Activated CD4-positive, alpha-beta T cell treated with anti-CD3 and anti-CD28 coated beads, Interleukin-2, amount 50 U/mL, for 1 hour (primary cell): Measurements from ENCODE around the gene BCL11A.

Experiments used
- DNase-seq: peaks from one replicate; pipeline ENCODE4 v3.0.0-alpha.2; 2020

The BCL11A gene

GRCh38 chr2:60480089-60480773 is 73.2 kb downstream of the BCL11A start:
- DNase-seq: no peak

GRCh38 chr2:60479226-60480088 is 74.0 kb downstream of the BCL11A start:
- no peak for DNase-seq

DNA sequence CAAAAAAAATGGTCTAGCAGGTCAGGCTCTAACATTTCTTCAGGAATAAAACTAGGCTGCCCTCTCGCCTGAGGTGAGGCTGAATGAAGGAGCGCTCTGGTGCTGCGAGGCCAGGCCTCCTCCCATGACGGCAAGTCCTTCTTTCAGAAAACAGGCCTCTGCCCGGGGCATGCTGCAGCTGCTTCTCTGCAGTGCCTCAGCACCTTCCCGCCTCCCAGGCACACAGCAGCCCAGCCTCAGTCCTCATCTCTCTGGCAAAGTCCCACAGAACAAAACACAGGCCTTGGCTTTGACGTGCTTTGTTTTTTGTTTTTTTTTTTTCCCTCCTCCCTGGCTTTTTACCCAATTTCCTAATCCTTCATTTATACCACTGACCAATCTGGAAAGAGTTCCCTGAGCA is 74.8 kb downstream of the BCL11A start:
- DNase-seq: no peak

DNA sequence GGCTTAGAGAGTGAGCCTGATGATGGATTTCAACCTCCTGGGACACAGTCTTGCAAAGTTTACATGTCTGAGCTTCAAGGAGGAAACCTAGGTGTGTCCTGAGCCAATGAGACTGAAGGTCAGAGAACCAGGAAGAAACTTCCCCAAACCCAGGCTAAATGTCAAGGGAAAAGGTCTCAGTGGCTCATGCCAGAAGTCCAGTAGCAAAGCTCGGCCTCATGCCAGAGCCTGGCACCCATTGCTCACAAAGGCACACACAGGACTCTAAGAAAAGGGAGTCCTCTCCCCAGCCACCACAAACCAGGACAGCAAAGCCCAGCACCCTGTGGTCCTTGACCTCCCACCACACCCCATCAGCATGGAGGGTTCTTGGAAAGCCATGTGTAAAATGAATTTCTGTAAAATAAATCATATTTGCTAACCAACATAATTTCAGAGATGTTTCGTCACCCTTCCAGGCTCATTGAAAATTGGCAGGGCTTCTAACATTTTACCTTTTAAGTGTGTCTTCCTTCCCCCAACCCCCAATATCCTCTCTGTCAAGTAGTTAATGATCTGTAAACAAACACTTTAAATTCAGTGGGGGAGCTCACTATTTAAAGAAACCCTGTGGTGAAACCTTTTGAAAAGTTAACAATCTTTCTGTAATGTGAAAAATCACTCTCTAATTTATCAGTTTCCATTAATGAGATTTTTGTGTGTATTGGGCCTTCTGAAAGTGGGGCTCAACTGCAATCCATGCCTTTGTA is 77.1 kb downstream of the BCL11A start:
- no peak for DNase-seq

DNA sequence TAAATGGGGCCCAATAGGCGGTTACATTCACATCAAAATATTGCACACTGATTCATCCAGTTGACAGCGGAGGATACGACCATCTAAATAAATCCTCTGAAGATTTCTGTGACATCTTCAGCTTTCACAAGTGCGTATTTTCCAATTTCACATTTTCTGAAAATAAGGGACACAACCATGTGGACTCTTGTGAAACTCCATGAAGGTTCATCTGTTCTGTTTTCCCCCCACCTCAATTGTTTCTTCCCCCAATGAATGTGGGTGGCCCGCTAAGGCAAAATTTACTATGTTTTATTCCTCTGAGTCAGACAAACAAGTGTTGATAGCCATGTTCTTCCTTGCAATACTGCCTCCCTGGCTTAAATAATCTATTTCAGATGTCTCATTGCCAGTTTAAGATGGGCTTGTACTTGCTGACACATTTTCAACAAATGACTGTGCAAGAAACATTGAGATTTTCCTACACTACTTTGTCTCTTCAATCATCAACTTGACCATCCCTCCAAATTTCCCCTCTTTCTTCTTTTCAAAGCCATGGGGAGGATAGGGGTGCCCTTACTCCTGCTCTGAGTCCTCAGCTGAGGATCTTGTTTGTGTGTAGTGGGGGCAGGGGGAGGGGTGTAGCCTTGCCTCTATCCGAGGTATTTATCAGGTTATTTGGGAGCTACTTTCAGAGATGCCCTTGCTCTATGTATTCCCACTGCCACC is 78.2 kb downstream of the BCL11A start:
- no peak for DNase-seq

DNA sequence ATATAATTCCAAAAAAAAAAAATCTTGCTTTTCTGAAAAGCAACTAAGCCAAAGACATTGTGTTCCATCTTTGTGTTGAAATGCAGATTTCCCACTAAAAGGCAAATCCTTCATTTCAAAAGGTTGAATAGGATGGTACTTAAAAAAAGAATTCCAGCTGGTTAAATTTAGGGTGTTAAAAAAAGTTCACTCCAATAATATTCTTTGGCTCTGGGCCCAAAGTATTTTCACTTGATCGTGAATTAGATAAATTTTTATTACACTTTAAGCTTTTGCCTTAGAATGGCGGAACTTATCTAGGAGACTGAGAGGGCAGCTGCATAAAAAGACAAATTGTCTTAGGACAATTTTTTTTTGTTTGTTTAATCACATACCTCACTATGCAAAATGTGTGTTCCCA is 79.2 kb downstream of the BCL11A start:
- DNase-seq: no peak

DNA sequence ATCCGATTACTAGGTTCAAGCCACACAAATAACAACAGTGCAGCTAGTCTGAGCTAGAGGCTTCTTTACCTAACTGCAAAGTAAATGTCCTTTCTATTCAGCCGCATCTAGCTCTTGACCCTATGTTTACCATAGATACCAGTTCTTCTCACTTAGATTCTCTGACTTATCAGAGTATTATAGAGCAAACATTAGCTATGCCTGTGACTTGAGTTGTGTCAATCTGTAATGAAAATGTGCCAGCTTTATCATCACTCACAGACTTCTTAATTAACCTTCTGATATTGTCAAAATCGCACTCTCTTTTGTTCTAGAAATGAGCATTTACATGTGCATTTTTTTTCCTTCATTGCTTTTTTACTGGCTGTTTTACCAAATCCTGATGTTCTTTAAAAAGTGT is 79.9 kb downstream of the BCL11A start:
- DNase-seq: no peak

GRCh38 chr2:60472663-60473289 is 80.7 kb downstream of the BCL11A start:
- no peak for DNase-seq

GRCh38 chr2:60472041-60472440 is 81.4 kb downstream of the BCL11A start:
- no peak for DNase-seq

- DNase-seq: no peak
These were observed 83.1 kb downstream of the BCL11A start for GRCh38 chr2:60470340-60470739.

- DNase-seq: no peak
These were observed 83.7 kb downstream of the BCL11A start for GRCh38 chr2:60469536-60470317.

- DNase-seq: no peak
These were observed 84.9 kb downstream of the BCL11A start for GRCh38 chr2:60468382-60469085.

GRCh38 chr2:60466161-60466702 is 87.2 kb downstream of the BCL11A start:
- DNase-seq: no peak

- DNase-seq: no peak
These were observed 87.7 kb downstream of the BCL11A start for GRCh38 chr2:60465736-60466135.

- no peak for DNase-seq
These were observed 90.2 kb downstream of the BCL11A start for GRCh38 chr2:60463249-60463648.

GRCh38 chr2:60461421-60462108 is 91.9 kb downstream of the BCL11A start:
- DNase-seq: no peak

DNA sequence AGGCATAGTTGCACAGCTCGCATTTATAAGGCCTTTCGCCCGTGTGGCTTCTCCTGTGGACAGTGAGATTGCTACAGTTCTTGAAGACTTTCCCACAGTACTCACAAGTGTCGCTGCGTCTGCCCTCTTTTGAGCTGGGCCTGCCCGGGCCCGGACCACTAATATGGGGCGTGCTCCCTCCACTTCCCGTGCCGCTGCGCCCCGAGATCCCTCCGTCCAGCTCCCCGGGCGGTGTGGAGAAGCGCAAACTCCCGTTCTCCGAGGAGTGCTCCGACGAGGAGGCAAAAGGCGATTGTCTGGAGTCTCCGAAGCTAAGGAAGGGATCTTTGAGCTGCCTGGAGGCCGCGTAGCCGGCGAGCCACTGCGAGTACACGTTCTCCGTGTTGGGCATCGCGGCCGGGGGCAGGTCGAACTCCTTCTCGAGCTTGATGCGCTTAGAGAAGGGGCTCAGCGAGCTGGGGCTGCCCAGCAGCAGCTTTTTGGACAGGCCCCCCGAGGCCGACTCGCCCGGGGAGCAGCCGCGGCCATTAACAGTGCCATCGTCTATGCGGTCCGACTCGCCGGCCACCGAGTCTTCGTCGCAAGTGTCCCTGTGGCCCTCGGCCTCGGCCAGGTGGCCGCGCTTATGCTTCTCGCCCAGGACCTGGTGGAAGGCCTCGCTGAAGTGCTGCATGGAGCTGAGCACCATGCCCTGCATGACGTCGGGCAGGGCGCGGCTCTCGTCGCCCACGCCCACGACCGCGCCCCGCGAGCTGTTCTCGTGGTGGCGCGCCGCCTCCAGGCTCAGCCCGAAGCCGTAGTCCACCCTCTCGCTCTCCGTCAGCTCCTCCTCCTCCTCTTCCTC is 92.7 kb downstream of the BCL11A start:
- DNase-seq: no peak

GRCh38 chr2:60459851-60460250 is 93.6 kb downstream of the BCL11A start:
- DNase-seq: no peak

GRCh38 chr2:60456115-60456770 is 97.2 kb downstream of the BCL11A start:
- no peak for DNase-seq
